Measurements from ENCODE around the gene GBF1.

DNA sequence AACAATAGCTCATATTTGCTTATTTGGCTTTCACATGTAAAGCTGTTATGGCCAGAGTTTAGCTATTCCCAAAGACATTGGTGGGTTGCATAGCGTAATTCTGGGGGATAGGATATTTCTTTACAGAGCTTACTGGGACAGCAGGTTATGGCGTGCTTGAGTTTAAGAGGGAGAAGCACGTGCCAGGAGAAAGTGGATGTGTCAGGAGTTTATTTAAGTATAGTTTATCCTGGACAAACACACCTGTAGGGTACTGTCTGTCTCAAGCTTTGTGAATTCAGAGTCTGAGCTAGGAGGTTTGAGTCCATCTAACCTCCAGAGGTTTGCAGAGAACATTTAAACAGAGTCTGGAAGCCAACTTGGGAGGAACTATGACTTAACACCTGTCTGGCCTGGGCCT lies 21.3 kb downstream of the GBF1 start:
- TF ChIP-seq POLR2A (IDR thresholded peaks at IDR 0.05) (no peak), EP300 (IDR thresholded peaks at IDR 0.05) (no peak), POLR2AphosphoS5 (IDR thresholded peaks at IDR 0.05) (no peak)
- TF ChIP-seq, protein P1, sequence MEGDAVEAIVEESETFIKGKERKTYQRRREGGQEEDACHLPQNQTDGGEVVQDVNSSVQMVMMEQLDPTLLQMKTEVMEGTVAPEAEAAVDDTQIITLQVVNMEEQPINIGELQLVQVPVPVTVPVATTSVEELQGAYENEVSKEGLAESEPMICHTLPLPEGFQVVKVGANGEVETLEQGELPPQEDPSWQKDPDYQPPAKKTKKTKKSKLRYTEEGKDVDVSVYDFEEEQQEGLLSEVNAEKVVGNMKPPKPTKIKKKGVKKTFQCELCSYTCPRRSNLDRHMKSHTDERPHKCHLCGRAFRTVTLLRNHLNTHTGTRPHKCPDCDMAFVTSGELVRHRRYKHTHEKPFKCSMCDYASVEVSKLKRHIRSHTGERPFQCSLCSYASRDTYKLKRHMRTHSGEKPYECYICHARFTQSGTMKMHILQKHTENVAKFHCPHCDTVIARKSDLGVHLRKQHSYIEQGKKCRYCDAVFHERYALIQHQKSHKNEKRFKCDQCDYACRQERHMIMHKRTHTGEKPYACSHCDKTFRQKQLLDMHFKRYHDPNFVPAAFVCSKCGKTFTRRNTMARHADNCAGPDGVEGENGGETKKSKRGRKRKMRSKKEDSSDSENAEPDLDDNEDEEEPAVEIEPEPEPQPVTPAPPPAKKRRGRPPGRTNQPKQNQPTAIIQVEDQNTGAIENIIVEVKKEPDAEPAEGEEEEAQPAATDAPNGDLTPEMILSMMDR (IDR thresholded peaks at IDR 0.05): no peak

Data from gastroesophageal sphincter (tissue), 3 donors.